Lung (tissue), 12 donors: ENCODE data around the gene SLC66A2. TPM values are rescaled to one million over a fixed set of nuclear protein-coding genes. Genes with fewer than 3 reads are reported as not detected.
A peak's percentile ranks its signal among the peaks of the same experiment; 100 is the strongest.

Experiments used
- ATAC-seq: fragments of 200-7000 bp; cut with Tn5 transposase; one replicate; pipeline ENCODE4 v1.9.1; 2020; ENCODE audit warnings: moderate number of reproducible peaks; ENCODE audit not compliant: insufficient read depth, low FRiP score
- DNase-seq, 3 donors: peaks; one replicate each; pipeline ENCODE4 v3.0.0-alpha.2; 2013 to 2017
- H3K27ac ChIP-seq, 2 donors: one replicate each; pipeline ENCODE4 v1.5.1; 2013; ENCODE audit warnings: mild to moderate bottlenecking in 2 of 2, moderate library complexity in 2 of 2, control low read depth in 1 of 2, inconsistent platforms in 1 of 2, low read depth in 1 of 2, low read length in 1 of 2
- H3K27me3 ChIP-seq, 3 donors: one replicate each; pipeline ENCODE4 v1.5.1; 2013; ENCODE audit warnings: low read length in 2 of 3; ENCODE audit not compliant: control insufficient read depth in 3 of 3, insufficient read depth in 3 of 3
- H3K36me3 ChIP-seq, 4 donors: one replicate each; pipeline ENCODE4 v1.5.1; 2013; ENCODE audit warnings: low read length in 4 of 4, mild to moderate bottlenecking in 1 of 4, moderate library complexity in 1 of 4; ENCODE audit not compliant: control insufficient read depth in 4 of 4, insufficient read depth in 4 of 4
- H3K4me1 ChIP-seq, 5 donors: one replicate each; pipeline ENCODE4 v1.5.1; 2013; ENCODE audit warnings: low read length in 5 of 5, mild to moderate bottlenecking in 2 of 5, moderate library complexity in 1 of 5; ENCODE audit not compliant: control insufficient read depth in 5 of 5, insufficient read depth in 5 of 5
- H3K4me3 ChIP-seq: one replicate; pipeline ENCODE4 v1.5.1; 2013; ENCODE audit warnings: mild to moderate bottlenecking, control low read depth, moderate library complexity
- H3K9ac ChIP-seq, 2 donors: one replicate each; pipeline ENCODE4 v1.5.1; 2013; ENCODE audit warnings: low read length in 2 of 2, control low read depth in 1 of 2; ENCODE audit not compliant: insufficient read depth in 1 of 2
- H3K9me3 ChIP-seq, 4 donors: one replicate each; pipeline ENCODE4 v1.5.1; 2013; ENCODE audit warnings: low read length in 3 of 4, mild to moderate bottlenecking in 1 of 4, moderate library complexity in 1 of 4; ENCODE audit not compliant: control insufficient read depth in 4 of 4, insufficient read depth in 3 of 4
- CTCF ChIP-seq: IDR thresholded peaks from 2 replicates; pipeline ENCODE4 v1.5.1; 2012; ENCODE audit warnings: mild to moderate bottlenecking; ENCODE audit errors: control extremely low read depth, extremely low read depth
- WGBS, 2 donors: extraction: QIAGEN DNeasy Blood & Tissue Kit; methylation state at CpG; one replicate each; pipeline ENCODE4 v1.1.7; 2013; 5-methylcytosine and 5-hydroxymethylcytosine counted together
- polyA plus RNA-seq, 2 donors: library from polyadenylated mRNA; stranded (reverse); fragments of 200-250 nt; gene quantifications; one replicate each; pipeline ENCODE4 v1.2.1, GENCODE V29; 2013
- total RNA-seq, 2 donors: library from RNA; depleted of rRNA in 1 of 2; stranded (reverse); fragments of >200 nt in 1 of 2; gene quantifications; one replicate each; pipeline ENCODE4 v1.2.1, GENCODE V29; 2014 to 2021
- donor health status: control.
- donor health status: control.
- donor health status: Bipolar disorder and iron deficiency.
- donor health status: healthy.
- donor health status: DM: yes; HTN: yes; CAD: no.

Gene SLC66A2
- total and polyA plus RNA-seq, 4 donors = 26.5 to 71.8 (median 62.3) TPM

GRCh38 chr18:79856119-79857007 is 95.1 kb downstream of the SLC66A2 start:
- H3K4me3 ChIP-seq = no peak overlapping the region
- H3K27ac ChIP-seq = no peak overlapping the region
- 34 to 39% methylated on average over 26 of the region's 26 CpGs for WGBS, 2 donors
- TF ChIP-seq CTCF = no peak
- H3K27me3 ChIP-seq = peaks cover 0 to 4% (median 0%) of the 10 kb centered on the region in 3 donors
- H3K36me3 ChIP-seq = no peaks in the 10 kb centered on the region
- peaks cover 0 to 17% (median 4%) of the 10 kb centered on the region in 5 donors for H3K4me1 ChIP-seq
- H3K9me3 ChIP-seq = peaks cover 0 to 2% (median 0%) of the 10 kb centered on the region in 4 donors
- DNase-seq (peak; percentile 63 to 69 (median 69)), ATAC-seq (no peak)
- H3K9ac ChIP-seq = no peak overlapping the region

- Histone ChIP-seq H3K9ac (no peak overlapping the region), H3K27ac (no peak overlapping the region), H3K27me3 (peaks cover 0 to 5% (median 0%) of the 10 kb centered on the region in 3 donors), H3K4me3 (no peak overlapping the region), H3K4me1 (peaks cover 0 to 17% (median 4%) of the 10 kb centered on the region in 5 donors), H3K36me3 (no peaks in the 10 kb centered on the region), H3K9me3 (peaks cover 0 to 2% (median 0%) of the 10 kb centered on the region in 4 donors)
- WGBS, 2 donors = 66 to 85% methylated on average over 17 of the region's 17 CpGs
- DNase-seq = peak; percentile 61 to 81 (median 63)
- ATAC-seq = peak; percentile 50
- TF ChIP-seq CTCF = no peak
Observed at GRCh38 chr18:79855147-79855933, 96.1 kb downstream of the SLC66A2 start.

GRCh38 chr18:79853993-79854364 is 97.5 kb downstream of the SLC66A2 start:
- Histone ChIP-seq H3K27me3 (peaks cover 0 to 5% (median 0%) of the 10 kb centered on the region in 3 donors), H3K27ac (no peak overlapping the region), H3K9ac (no peak overlapping the region), H3K4me3 (no peak overlapping the region), H3K36me3 (no peaks in the 10 kb centered on the region), H3K4me1 (peaks cover 0 to 17% (median 4%) of the 10 kb centered on the region in 5 donors), H3K9me3 (peaks cover 0 to 3% (median 0%) of the 10 kb centered on the region in 4 donors)
- 84 to 91% methylated on average over 15 of the region's 15 CpGs for WGBS, 2 donors
- DNase-seq = no peak
- no peak for TF ChIP-seq CTCF
- no peak for ATAC-seq
